GM21528 (cell line): ENCODE measurements around the gene RHOBTB3.
A peak's percentile ranks its signal among the peaks of the same experiment; 100 is the strongest.

Experiments used
- ATAC-seq: cut with Tn5 transposase; IDR thresholded peaks from one replicate; pipeline ENCODE4 v1.9.1; 2021; ENCODE audit warnings: mild to moderate bottlenecking, moderate library complexity; ENCODE audit not compliant: unreplicated experiment, low FRiP score

RHOBTB3 gene

DNA sequence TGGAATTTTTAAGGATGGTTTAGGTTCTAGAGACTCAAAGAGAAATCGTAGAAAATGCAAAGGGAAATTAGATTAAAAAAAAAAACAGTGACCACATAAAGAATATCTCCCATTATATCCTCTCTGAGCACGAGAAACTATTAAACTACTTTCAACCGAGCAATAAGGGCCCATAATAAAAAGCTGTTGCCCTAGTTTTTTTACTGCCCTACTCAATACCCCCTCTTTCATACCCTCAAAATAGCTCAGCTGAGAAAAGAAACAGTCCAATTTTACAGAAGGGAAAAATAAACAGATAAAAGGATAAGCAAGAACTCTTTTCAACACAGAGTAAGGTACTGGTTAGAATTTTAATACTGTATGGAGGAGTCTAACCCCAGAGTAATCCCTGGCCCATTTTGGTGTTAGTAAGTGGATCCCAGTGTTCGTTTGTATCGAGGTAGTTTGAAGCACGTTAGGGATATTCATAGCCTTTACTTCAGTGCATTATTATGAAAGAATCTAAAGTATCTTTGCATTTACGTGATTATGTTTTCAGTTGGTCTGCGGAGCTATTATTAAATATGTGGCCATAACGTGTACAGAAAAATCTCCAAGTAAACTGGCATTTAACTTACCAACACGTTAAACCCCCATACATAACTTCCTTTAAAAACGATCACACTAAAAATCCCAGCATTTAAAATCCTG is 980 bp upstream of the RHOBTB3 start:
- ATAC-seq = no peak

DNA sequence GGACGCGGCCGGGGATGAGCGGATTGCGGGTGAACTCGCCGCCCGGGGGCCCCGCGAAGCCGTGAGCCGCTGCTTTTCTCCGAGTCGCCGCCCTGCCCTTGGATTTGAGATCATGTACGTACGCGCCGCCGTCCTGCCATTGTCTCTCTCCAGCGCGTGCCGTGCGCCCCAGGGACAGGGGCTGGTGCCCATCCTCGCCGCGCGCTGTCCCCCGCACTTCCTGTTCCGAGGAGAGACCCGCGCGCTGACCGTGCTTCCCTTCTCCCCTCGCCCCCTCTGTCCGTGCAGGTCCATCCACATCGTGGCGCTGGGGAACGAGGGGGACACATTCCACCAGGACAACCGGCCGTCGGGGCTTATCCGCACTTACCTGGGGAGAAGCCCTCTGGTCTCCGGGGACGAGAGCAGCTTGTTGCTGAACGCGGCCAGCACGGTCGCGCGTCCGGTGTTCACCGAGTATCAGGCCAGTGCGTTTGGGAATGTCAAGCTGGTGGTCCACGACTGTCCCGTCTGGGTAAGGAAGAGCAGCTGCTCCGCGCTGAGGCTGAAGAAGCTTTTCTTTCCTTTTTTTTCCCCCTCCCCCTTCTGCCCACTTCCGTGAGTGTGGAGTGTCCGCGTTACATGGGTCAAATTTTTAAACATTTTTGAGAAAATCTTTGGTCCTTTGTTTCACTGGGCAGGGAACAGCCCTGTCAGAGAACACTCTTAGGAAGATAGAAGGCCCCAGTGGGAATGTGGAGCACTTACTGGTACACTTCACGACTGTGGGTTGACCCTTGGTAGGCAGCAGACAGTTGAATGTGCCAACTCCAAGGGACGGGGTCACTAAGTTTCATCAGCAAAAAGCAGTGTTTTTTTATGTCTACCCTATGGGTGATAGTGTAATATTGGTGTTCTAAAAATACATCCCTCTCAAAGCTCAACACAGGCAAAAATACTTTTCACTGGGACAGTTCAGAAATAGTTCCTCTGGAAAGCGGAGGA is 727 bp downstream of the RHOBTB3 start:
- peak; percentile 41 for ATAC-seq

DNA sequence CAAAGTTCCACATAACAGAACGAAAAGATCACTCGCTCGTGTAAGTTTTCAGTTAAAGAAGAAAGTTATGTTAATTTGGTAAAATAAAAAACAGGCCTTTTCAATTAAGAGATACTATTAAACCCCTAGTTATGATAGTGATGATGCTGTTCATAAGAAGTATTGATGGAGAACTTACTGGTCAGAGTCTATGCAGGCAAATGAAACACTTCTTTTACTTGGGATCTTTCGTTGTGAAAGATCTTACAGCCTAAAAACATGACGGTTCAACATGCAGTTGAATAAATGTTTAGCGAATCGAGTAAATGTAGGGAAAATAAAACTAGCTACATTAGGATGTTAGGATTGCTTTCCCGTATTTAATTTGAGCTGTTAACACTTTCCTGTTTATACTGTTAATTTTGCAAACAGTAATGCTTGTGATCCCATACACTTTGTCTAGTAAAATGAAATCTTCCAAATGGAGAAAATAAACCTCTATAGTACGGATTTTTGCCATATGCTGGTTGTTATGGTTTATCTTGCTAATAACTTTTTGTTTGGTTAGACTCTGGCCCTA is 2.0 kb downstream of the RHOBTB3 start:
- ATAC-seq = no peak

DNA sequence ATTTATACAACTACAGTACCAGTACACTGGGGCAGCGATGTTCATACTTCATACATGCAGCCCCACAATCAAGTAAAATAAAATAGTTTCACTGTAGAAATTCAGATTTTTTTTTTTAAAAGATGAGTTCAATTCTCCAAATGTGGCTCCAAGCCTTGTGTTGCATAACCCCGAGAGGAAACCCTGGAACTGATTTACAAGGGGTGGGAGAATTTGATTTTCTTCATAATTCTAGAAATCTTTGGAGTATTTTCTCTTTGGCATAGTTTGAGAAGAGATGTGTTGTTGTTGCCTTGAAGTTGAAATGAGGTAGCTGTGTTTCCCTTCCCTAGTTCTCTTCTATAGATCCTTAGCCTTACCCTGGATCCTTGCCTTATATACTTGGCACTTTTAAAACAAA is 3.1 kb downstream of the RHOBTB3 start:
- ATAC-seq = no peak

DNA sequence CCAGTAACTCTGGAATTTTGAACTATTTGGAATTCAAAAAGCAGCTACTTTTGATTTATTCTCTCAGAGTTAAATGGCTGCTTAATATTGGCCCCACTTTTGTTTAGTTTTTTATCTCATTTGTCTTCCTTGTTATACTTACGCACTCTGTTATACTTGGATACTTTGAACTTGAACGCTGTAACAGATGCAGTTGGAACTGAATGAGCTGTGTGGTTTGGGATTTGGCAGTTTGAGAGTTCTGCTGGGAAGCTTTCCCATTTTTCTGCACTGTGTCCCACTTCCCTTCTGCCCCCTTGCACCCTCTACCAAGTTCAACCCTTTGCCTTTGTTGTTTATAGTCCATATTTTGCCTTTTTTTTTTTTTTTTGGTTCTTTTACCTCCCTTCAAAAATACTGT is 3.8 kb downstream of the RHOBTB3 start:
- no peak for ATAC-seq

DNA sequence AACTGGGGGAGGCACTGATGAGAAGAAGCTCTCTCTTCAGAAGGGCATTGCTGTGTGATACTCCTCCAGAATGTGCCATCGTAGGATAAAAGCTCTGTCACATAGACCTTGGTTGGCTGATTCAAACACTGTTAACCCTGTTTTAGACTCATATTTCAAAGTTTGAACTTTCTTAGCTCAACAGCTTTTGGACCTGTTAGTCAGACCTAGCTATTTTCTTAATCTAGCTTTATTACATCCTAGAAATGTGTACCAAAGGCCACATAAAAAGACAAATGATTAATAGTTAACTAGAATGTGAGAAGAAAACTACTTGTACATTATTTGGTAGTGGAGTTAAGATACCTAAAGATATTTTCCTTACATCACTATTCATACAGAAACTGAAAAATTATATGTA is 4.3 kb downstream of the RHOBTB3 start:
- ATAC-seq = no peak

DNA sequence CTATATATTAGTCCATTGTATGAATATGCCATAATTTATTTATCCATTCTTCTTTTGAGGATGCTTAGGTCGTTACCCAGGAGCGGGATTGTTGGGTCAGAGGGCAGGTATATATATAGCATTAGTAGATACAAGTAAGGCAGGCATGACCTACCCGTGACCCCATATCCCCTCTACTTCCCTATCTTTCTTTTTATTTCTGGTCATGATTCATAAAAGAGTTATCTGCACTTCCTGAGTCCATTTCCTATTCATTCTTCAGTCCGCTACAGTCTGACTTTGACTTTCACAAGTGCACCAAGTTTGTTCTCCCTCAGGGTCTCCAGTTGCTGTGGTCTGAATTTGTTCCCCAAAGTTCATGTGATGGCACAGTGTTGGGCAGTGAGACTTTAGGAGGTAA is 6.9 kb downstream of the RHOBTB3 start:
- ATAC-seq = no peak

DNA sequence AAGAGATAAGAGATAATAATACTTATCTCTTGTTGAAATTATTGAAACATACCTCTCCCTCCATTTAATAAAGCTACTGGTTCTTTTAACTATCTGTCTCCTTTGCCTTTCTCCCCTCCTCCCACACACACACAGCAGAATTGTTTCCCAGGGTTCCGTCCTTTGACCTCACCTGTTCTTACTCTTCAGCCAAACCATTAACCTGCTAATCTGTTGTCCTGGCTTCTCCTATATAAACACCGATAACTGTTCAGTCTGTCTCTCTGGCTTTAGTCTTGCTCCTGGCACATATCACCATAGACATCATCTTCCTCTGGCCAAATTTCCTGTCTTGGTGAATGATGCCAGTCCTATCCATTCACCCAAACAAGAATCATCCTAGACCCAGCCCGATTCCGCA is 7.7 kb downstream of the RHOBTB3 start:
- ATAC-seq = no peak

DNA sequence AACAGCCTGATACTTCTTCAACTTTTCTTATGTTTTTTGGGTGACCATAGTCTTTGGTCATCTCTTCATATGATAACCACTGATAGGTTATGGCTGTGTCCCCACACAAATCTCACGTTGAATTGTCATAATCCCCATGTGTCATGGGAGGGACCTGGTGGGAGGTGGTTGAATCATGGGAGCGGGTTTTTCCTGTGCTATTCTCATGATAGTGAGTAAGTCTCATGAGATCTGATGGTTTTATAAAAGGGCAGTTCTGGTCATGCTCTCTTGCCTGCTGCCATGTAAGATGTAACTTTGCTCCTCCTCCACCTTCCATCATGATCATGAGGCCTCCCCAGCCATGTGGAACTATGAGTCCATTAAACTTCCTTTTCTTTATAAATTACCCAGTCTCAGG is 8.7 kb downstream of the RHOBTB3 start:
- ATAC-seq = no peak

DNA sequence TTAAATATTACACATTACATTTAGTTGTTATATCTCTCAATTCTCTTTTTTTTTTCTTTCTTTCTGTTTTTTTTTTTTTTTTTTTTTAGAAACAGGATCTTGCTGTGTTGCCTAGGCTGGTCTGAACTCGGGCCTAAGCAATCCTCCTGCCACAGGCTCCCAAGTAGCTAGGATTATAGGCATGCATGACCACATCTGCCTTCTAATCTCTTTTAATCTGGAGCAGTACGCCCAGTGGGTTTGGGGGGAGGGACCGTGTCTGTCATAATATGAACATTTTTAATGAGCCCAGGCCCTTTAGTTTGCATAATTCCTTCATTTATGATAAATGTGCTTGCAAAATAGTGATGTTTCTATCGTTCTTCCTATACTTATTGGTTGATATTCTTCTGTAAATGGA is 10.3 kb downstream of the RHOBTB3 start:
- ATAC-seq = no peak

DNA sequence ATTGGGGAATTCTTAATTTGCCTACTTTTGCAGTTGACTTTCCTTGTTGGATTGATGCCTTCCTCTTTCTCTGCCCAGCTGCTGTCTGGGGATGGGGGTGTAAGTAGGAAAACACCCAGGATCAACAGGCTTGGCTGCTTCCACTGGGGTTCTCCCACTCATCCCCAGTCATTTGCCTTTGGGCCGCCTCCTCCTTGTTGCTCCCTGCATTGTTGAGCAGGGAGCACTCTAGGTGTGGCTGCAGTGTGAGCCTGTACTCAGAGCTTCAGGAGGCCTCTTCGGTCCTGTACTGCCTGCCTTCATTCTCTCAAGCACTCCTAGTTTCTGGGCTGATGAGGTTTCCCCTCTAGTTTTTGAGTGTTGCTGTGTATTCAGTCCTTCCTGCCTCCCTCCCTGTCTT is 12.1 kb downstream of the RHOBTB3 start:
- no peak for ATAC-seq

DNA sequence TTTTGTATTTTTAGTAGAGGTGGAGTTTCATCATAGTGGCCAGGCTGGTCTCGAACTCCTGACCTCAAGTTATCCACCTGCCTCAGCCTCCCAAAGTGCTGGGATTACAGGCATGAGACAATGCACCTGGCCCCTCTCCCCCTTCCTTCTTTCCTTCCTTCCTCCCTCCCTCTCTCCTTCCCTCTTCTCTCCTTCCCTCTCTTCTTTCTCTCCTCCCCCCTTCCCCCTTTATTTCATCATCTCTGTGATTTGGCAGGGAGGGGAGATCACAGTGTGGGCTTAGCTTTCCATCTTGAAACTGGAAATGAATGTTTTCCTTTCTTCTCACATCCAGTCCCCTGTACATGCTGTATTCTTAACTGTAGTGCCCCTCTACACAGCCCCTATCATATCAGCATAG is 12.7 kb downstream of the RHOBTB3 start:
- ATAC-seq = no peak

DNA sequence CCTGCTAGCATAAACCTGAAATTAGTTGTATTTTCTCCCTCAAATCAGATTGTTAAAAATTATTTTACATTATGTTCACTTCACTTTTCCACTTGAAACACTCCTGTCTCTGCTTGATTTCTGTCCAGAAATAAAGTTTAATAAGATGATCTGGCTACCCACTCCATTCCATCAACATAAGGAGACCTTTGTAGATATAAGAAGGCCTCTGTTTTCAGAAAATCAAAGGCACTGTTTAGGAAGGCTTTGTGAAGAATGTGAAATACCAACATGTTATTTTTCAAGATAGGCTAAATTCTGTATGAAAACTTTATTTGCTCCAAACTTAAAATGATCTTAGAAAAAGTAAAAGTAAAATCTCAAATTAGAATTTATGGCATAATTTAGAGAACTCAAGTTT is 15.1 kb downstream of the RHOBTB3 start:
- no peak for ATAC-seq

DNA sequence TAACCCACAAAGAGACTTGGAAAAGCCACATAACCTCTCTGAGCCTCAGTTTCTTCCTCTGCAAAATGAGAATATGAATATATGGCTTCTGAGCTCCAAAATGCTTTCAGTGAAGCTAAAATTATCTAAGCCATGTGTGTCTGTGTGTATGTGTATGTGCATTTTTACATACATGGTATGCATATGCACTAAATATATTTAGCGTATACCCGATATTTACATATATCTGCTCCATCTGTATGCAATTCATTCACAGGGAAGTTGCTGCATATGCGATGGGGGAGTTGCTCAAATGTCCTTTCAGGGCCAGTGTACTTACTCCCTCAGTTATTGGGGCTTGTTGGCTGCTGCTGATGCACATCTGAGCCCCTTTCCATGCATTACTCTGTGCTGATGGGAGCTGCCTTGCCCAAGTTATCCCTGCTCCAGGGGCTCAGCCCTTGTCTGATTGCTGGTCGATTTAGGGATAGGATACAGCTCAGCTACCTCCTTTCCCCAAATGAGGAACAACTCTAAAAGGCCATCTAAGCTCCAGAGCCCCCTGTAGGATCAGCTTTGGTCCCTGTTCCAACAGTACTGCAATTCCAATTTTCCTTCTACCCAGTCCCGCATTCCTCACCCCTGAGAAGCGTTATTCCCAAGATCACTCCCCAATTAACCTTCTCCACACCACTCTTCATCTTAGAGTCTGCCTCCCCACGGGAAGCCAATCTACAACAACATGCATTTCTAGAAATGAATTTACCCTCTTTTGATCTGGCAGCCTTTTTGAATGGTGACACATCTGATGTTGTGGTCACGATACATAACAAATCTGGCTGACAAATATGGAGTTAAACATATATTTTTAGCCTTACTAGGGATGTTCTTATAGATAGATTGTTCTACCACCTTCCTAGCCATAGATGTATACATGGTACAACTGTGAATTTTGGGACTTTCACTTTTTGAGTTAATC is 15.9 kb downstream of the RHOBTB3 start:
- ATAC-seq = no peak

DNA sequence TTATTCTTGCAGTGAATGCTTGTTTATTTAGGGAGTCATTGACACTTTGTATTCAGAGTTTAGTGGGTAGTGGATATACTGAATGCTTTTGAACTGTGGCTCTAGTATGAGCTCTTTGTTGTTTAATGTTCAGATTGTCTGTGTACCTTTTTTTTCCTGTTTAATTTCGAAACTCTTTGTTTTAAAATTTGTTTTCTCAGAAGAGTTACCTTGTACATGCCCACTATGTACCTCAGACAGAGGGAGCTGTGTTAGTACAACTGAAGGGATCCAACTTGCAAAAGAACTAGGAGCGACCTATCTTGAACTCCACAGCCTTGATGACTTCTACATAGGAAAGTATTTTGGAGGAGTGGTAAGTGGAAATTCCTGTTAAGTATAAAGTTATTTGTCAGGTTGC is 17.0 kb downstream of the RHOBTB3 start:
- ATAC-seq = no peak

DNA sequence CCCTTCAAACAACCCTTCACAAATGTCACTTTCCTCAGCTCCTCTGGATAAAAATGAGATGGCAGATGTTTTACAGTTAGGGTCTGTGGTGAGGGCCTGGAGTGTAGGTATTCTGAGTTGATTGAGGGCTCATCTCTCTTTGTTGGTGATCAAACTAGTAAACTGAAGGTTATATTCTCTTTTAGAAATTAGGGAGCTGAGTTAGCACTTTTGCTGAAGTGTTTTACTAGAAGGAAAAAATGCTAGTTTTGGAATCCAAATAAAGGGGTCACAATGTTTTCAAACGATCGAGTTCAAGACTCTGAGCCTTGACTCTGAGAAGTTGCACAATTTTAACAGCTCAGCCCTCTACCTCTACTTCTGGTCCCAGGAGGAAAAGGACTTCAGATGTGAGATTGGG is 23.4 kb downstream of the RHOBTB3 start:
- no peak for ATAC-seq

DNA sequence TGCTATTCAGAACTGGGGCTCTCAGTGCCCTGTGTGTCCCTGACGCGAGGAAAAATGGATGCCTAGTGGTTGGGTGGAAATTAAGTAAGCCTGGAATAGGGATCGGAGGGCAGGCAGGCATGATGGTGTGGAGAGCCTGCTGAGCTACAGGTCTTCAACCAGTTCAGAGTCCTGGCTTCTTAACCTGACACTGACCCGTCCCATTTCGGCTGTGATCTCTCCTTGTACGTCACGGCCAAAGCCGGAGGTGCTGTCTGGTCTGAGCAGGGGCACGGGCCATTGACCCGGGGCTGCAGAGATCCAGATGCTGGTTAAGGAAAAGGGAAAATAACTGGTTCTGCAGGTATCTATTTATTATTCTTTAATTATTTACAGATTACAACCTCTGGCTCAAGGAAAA is 27.9 kb downstream of the RHOBTB3 start:
- ATAC-seq = no peak

DNA sequence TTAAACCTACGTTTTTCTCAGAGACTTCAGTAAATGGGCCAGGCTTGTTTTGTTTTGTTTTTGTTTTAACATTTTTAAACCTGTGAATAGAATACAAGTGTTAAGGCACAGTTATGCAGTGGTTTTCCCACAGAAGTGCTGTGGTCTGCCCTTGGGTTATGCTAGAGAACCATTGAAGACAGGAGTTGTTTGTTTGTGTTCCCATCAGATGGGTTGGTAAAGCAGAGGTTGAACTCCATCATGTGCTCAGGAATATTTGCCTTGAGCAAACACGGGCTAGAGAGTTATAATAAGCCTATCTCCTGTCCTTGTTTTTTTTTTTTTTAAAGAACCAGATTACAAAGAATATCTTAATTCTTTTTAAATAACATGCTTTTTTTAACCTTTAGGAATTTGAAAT is 28.5 kb downstream of the RHOBTB3 start:
- no peak for ATAC-seq

DNA sequence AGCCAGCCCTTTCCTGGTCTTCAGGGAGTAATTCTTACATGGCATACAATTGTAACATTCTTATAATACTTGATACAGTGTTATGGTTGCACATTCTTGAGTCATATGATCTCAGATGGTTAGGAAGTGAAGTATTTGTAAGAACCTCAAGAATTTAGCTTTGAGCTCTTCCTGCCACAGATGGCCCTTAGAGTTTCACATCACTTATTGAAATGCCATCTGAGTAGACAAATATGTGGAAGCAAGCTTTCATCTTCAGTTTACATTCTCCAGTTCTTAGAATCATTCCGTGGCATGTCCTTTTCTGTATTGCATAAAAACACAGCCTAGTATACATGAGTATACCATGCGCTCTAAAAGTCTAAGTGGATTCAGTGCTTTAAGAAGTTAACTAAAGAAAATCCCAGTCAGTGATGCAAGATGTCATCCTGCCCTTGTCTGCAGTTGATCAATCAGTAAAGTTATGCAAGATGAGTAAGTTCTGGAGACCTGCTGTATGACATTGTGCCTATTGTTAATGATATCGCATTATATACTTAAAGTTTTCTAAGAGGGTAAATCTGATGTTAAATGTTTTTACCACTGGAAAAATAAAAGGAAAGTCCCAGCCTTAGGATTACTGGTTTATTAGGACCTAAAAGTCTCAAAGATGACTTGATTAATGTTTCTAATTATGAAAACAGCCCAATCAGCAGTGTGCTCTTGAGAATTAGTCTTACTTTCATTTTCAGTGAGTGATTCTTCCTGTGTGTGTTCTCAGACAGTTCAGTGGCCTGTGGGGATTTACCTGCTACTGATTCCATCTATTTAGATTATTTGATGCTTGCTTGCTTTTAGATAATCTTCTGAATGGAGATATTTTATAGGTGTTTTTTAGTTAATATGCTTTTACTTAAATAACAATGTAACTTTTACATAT is 29.4 kb downstream of the RHOBTB3 start:
- peak; percentile 95 for ATAC-seq
